Parathyroid adenoma (tissue), 2 donors: ENCODE results near the gene NUF2.
"Not testable (repeated sequence)": the region's sequence is repeated elsewhere in the genome, so short reads cannot be mapped to it uniquely, and the experiment has no call there.

Experiments
- H2AFZ ChIP-seq: fragments of 300-600 bp; sonication (generic); one replicate; pipeline ENCODE4 v1.7.0; 2017; ENCODE audit warnings: antibody characterized with exemption, mild to moderate bottlenecking
- H3K27ac ChIP-seq: fragments of 300-600 bp; sonication (generic); one replicate; pipeline ENCODE4 v1.7.0; 2017
- H3K27me3 ChIP-seq: fragments of 300-600 bp; sonication (generic); one replicate; pipeline ENCODE4 v1.7.0; 2017; ENCODE audit warnings: low read length; ENCODE audit not compliant: control insufficient read depth, insufficient read depth
- H3K36me3 ChIP-seq: fragments of 300-600 bp; sonication (generic); one replicate; pipeline ENCODE4 v1.7.0; 2017; ENCODE audit warnings: low read length; ENCODE audit not compliant: control insufficient read depth, insufficient read depth
- H3K4me1 ChIP-seq: fragments of 300-600 bp; sonication (generic); one replicate; pipeline ENCODE4 v1.7.0; 2017; ENCODE audit warnings: control low read depth
- H3K4me2 ChIP-seq: fragments of 300-600 bp; sonication (generic); one replicate; pipeline ENCODE4 v1.7.0; 2017; ENCODE audit warnings: low read length
- H3K4me3 ChIP-seq: fragments of 300-600 bp; sonication (generic); one replicate; pipeline ENCODE4 v1.7.0; 2017; ENCODE audit warnings: low read depth, low read length
- H3K79me2 ChIP-seq: fragments of 300-600 bp; sonication (generic); one replicate; pipeline ENCODE4 v1.7.0; 2017; ENCODE audit warnings: control low read depth
- H3K9ac ChIP-seq: fragments of 300-600 bp; sonication (generic); one replicate; pipeline ENCODE4 v1.7.0; 2017; ENCODE audit warnings: mild to moderate bottlenecking
- H3K9me3 ChIP-seq: fragments of 300-600 bp; sonication (generic); one replicate; pipeline ENCODE4 v1.7.0; 2017; ENCODE audit warnings: low read length; ENCODE audit not compliant: control insufficient read depth
- TF ChIP-seq, protein P1 (sequence below): fragments of 300-600 bp; sonication (generic); IDR thresholded peaks from one replicate; pipeline ENCODE4 v1.7.0; 2017; ENCODE audit warnings: antibody characterized with exemption, mild to moderate bottlenecking
- donor health status: primary hyperparathyroidism.

NUF2 gene

DNA sequence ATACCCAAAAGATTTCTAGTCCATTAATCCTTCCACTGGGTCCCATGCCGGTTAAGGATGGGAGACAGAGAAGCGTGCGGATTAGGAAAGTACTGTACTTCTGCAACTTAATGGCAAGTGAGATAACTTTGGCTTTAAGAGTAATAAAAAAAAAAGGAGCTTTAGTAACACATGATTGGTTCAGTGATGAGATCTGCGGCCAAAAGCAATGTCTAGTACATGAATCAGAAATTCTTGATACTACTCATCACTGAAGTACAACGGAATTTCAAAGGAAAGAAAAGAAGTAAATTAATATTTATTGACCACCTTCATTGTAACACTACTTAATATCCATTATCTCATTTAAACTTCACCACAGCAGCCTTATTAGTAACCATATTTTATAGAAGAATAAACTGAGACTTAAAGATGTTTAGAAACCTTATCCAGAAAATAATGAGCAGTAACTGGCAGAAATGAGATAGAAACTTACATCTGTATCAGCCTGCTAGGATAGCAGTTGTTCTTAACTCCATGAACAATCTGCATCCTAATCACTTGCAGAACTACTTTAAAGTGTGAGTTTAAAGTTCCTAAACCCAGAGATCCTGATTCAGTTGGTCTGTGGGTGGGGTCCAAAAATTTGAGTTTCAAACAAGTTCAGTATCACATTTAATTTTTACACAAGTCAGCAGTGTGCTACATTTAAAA is 14.1 kb upstream of the NUF2 start:
- no peaks in the 10 kb centered on the region for H3K79me2 ChIP-seq
- H2AFZ ChIP-seq = no peak overlapping the region
- no peaks in the 10 kb centered on the region for H3K4me1 ChIP-seq
- H3K4me3 ChIP-seq = no peak overlapping the region
- no peaks in the 10 kb centered on the region for H3K27me3 ChIP-seq
- no peak overlapping the region for H3K4me2 ChIP-seq
- H3K9ac ChIP-seq = no peak overlapping the region
- H3K36me3 ChIP-seq = no peaks in the 10 kb centered on the region
- H3K9me3 ChIP-seq = no peaks in the 10 kb centered on the region
- no peak overlapping the region for H3K27ac ChIP-seq
- TF ChIP-seq, protein P1, sequence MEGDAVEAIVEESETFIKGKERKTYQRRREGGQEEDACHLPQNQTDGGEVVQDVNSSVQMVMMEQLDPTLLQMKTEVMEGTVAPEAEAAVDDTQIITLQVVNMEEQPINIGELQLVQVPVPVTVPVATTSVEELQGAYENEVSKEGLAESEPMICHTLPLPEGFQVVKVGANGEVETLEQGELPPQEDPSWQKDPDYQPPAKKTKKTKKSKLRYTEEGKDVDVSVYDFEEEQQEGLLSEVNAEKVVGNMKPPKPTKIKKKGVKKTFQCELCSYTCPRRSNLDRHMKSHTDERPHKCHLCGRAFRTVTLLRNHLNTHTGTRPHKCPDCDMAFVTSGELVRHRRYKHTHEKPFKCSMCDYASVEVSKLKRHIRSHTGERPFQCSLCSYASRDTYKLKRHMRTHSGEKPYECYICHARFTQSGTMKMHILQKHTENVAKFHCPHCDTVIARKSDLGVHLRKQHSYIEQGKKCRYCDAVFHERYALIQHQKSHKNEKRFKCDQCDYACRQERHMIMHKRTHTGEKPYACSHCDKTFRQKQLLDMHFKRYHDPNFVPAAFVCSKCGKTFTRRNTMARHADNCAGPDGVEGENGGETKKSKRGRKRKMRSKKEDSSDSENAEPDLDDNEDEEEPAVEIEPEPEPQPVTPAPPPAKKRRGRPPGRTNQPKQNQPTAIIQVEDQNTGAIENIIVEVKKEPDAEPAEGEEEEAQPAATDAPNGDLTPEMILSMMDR = no peak

DNA sequence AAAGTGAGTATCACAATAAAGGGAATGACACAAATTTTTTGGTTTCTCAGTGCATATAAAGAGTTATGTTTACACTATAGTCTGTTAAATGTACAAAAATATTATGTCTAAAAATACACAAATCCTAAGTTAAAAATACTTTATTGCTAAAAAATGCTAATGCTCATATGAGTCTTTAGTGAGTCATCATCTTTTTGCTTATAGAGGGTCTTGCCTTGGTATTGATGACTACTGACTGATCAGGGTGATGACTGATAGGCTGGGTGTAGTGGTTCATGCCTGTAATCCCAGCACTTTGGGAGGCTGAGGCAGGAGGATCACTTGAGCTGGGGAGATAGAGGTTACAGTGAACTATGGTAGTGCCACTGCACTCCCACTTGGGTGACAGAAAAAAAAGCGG is 12.9 kb upstream of the NUF2 start:
- no peaks in the 10 kb centered on the region for H3K27me3 ChIP-seq
- no peak overlapping the region for H3K9ac ChIP-seq
- no peaks in the 10 kb centered on the region for H3K9me3 ChIP-seq
- no peak overlapping the region for H3K4me3 ChIP-seq
- no peaks in the 10 kb centered on the region for H3K79me2 ChIP-seq
- H3K4me2 ChIP-seq = no peak overlapping the region
- H2AFZ ChIP-seq = no peak overlapping the region
- H3K4me1 ChIP-seq = no peaks in the 10 kb centered on the region
- H3K36me3 ChIP-seq = no peaks in the 10 kb centered on the region
- no peak overlapping the region for H3K27ac ChIP-seq
- TF ChIP-seq, protein P1 = no peak

DNA sequence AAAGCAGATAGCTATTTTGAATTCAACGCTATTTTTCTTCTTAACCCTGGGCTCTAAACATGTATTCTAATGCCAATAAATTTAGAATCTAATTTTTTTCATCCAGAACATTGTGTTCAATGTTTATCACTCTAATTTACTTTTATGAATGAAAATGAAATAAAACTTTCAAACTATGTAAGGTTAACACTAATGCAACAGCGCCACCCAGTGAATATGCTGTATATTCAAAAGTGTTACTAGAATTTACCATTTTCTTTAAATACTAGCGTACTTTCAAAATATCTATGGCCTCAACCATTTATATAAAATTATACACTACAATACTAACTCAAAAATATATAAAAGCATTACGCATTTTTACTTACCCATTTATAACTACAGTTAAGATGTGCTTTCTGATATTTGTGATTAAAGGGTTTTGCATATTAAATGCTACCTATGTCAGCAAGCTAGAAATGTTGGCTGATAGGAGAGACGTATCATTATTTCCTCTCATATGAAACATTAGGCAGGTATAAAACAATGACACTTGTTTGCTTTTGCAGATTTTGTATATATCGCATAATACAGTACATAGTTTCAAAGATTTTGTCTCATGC is 5.9 kb upstream of the NUF2 start:
- no peak overlapping the region for H2AFZ ChIP-seq
- no peak overlapping the region for H3K9ac ChIP-seq
- no peaks in the 10 kb centered on the region for H3K79me2 ChIP-seq
- no peaks in the 10 kb centered on the region for H3K9me3 ChIP-seq
- TF ChIP-seq, protein P1 = peak; percentile 41
- no peak overlapping the region for H3K4me3 ChIP-seq
- no peak overlapping the region for H3K4me2 ChIP-seq
- no peaks in the 10 kb centered on the region for H3K27me3 ChIP-seq
- no peaks in the 10 kb centered on the region for H3K4me1 ChIP-seq
- no peak overlapping the region for H3K27ac ChIP-seq
- no peaks in the 10 kb centered on the region for H3K36me3 ChIP-seq

DNA sequence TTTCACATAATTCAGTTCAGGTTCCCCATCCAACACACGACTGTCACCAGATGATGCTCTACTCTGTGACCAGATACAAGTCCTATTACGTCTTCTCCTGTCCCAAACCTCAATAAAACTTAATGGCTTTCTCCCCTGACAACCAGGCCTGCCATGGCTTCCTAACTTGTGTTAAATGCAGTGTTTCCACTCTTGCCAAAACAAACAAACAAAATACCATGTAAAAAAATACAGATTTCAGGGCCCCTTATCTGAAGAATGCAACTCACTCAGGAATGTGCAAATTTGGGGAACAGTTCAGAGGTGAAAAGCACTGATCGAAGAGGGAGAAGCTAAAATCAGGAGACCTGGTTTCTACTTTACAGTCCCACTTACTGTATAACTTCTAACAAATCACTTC is 863 bp upstream of the NUF2 start:
- no peak overlapping the region for H3K9ac ChIP-seq
- no peaks in the 10 kb centered on the region for H3K9me3 ChIP-seq
- H3K27ac ChIP-seq = peak overlapping the region; percentile 66
- no peaks in the 10 kb centered on the region for H3K79me2 ChIP-seq
- H2AFZ ChIP-seq = peak overlapping the region; percentile 74
- TF ChIP-seq, protein P1 = no peak
- peak overlapping the region; percentile 92 for H3K4me2 ChIP-seq
- H3K36me3 ChIP-seq = no peaks in the 10 kb centered on the region
- no peaks in the 10 kb centered on the region for H3K27me3 ChIP-seq
- peak overlapping the region; percentile 88 for H3K4me3 ChIP-seq
- H3K4me1 ChIP-seq = peaks cover 5% of the 10 kb centered on the region

DNA sequence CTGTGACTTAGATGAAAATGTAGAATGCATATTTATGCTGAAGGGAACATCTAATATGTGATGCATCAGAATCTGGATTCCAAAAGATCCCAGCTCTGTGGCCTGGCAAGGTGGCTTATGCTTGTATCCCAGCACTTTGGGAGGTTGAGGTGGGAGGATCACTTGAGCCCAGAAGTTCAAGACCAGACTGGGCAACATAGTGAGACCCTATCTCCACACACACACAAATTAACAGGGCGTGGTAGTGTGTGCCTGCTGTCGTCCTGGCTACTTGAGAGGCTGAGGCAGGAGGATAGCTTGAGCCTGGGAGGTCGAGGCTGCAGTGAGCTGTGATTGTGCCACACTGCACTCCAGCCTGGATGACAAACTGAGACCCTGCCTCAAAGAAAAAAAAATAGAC is 1.6 kb downstream of the NUF2 start:
- H3K9ac ChIP-seq, H3K27me3 ChIP-seq, H3K4me1 ChIP-seq, H3K27ac ChIP-seq, H3K79me2 ChIP-seq, H3K4me2 ChIP-seq, H3K9me3 ChIP-seq, H2AFZ ChIP-seq, H3K4me3 ChIP-seq, H3K36me3 ChIP-seq: not testable (repeated sequence)
